Left hindlimb (tissue), 1 donor: ENCODE data around the gene SRSF6.
"Not testable (repeated sequence)": the region's sequence is repeated elsewhere in the genome, so short reads cannot be mapped to it uniquely, and the experiment has no call there.

Experiments
- DNase-seq: peaks from one replicate; pipeline ENCODE4 v3.0.0-alpha.2; 2018

SRSF6 gene

GRCh38 chr20:43457640-43458421 lies at the start of gene SRSF6:
SRSF6 (plus strand) TSS chr20:43457896; CDS start chr20:43458034, 138 bp downstream.
- peak; percentile 95 for DNase-seq

- DNase-seq: no peak
Observed at GRCh38 chr20:43408848-43409576, 48.7 kb upstream of the SRSF6 start.

GRCh38 chr20:43409577-43409913 lies 48.2 kb upstream of the SRSF6 start:
- DNase-seq: no peak

GRCh38 chr20:43415661-43416430 lies 41.9 kb upstream of the SRSF6 start:
- DNase-seq: no peak

GRCh38 chr20:43416591-43417228 lies 41.0 kb upstream of the SRSF6 start:
- DNase-seq: no peak

- no peak for DNase-seq
Observed at GRCh38 chr20:43420192-43420591, 37.5 kb upstream of the SRSF6 start.

GRCh38 chr20:43420913-43421312 lies 36.8 kb upstream of the SRSF6 start:
- DNase-seq: not testable (repeated sequence)

- DNase-seq: no peak
Observed at GRCh38 chr20:43426172-43426571, 31.5 kb upstream of the SRSF6 start.

GRCh38 chr20:43430265-43431133 lies 27.2 kb upstream of the SRSF6 start:
- DNase-seq: no peak

GRCh38 chr20:43431134-43431519 lies 26.6 kb upstream of the SRSF6 start:
- DNase-seq: no peak

- DNase-seq: no peak
Observed at GRCh38 chr20:43432498-43432897, 25.2 kb upstream of the SRSF6 start.

GRCh38 chr20:43433250-43433854 lies 24.3 kb upstream of the SRSF6 start:
- DNase-seq: no peak

GRCh38 chr20:43434565-43434964 lies 23.1 kb upstream of the SRSF6 start:
- DNase-seq: no peak

- no peak for DNase-seq
Observed at GRCh38 chr20:43438578-43439316, 18.9 kb upstream of the SRSF6 start.

- no peak for DNase-seq
Observed at GRCh38 chr20:43440531-43440930, 17.2 kb upstream of the SRSF6 start.

GRCh38 chr20:43442282-43442880 lies 15.3 kb upstream of the SRSF6 start:
- no peak for DNase-seq

- no peak for DNase-seq
Observed at GRCh38 chr20:43444107-43444506, 13.6 kb upstream of the SRSF6 start.

- DNase-seq: no peak
Observed at GRCh38 chr20:43446361-43446879, 11.3 kb upstream of the SRSF6 start.

GRCh38 chr20:43448431-43448747 lies 9.3 kb upstream of the SRSF6 start:
- DNase-seq: not testable (repeated sequence)
